Trophoblast cell (in vitro differentiated cells and primary cell): ENCODE results near the gene TARS3.
"Not testable (repeated sequence)": the region's sequence is repeated elsewhere in the genome, so short reads cannot be mapped to it uniquely, and the experiment has no call there.

Source experiments
- DNase-seq, 2 donors: peaks; one replicate each; pipeline ENCODE4 v3.0.0-alpha.2; 2016
- H2AFZ ChIP-seq: 2 replicates; pipeline ENCODE4 v1.6.1; 2013; ENCODE audit warnings: low read length, moderate library complexity, mild to moderate bottlenecking; ENCODE audit not compliant: insufficient read depth, poor library complexity
- H2AK5ac ChIP-seq: 2 replicates; pipeline ENCODE4 v1.6.1; 2013; ENCODE audit warnings: mild to moderate bottlenecking, low read length
- H2BK120ac ChIP-seq: 2 replicates; pipeline ENCODE4 v1.6.1; 2013; ENCODE audit warnings: low read length, mild to moderate bottlenecking, moderate library complexity; ENCODE audit not compliant: insufficient read depth, poor library complexity
- H2BK12ac ChIP-seq: 2 replicates; pipeline ENCODE4 v1.6.1; 2013; ENCODE audit warnings: mild to moderate bottlenecking, low read length, moderate library complexity
- H2BK5ac ChIP-seq: 2 replicates; pipeline ENCODE4 v1.6.1; 2013; ENCODE audit warnings: low read length, low read depth, moderate library complexity, mild to moderate bottlenecking; ENCODE audit not compliant: poor library complexity
- H3K14ac ChIP-seq: 2 replicates; pipeline ENCODE4 v1.6.1; 2013; ENCODE audit warnings: mild to moderate bottlenecking, low read length
- H3K18ac ChIP-seq: 2 replicates; pipeline ENCODE4 v1.6.1; 2013; ENCODE audit warnings: mild to moderate bottlenecking, low read length
- H3K23ac ChIP-seq: 2 replicates; pipeline ENCODE4 v1.6.1; 2013; ENCODE audit warnings: low read length
- H3K27ac ChIP-seq: 2 replicates; pipeline ENCODE4 v1.5.1; 2013; ENCODE audit warnings: low read depth, mild to moderate bottlenecking, inconsistent platforms, low read length, moderate library complexity
- H3K27me3 ChIP-seq: 2 replicates; pipeline ENCODE4 v1.6.1; 2013; ENCODE audit warnings: inconsistent platforms, mild to moderate bottlenecking, low read length, moderate library complexity; ENCODE audit not compliant: insufficient read depth
- H3K36me3 ChIP-seq, 2 experiments: 1 replicate in 1 of 2; 2 replicates in 1 of 2; pipeline ENCODE4 v1.6.1; 2013; ENCODE audit warnings: low read length in 2 of 2, mild to moderate bottlenecking in 2 of 2, moderate library complexity in 1 of 2; ENCODE audit not compliant: insufficient read depth in 2 of 2, control insufficient read depth in 1 of 2
- H3K4ac ChIP-seq: 2 replicates; pipeline ENCODE4 v1.6.1; 2013; ENCODE audit warnings: low read depth, mild to moderate bottlenecking, low read length, moderate library complexity
- H3K4me1 ChIP-seq, 2 experiments: 1 replicate in 1 of 2; 2 replicates in 1 of 2; pipeline ENCODE4 v1.6.1; 2013; ENCODE audit warnings: low read length in 2 of 2, mild to moderate bottlenecking in 2 of 2, moderate library complexity in 1 of 2; ENCODE audit not compliant: insufficient read depth in 2 of 2, control insufficient read depth in 1 of 2
- H3K4me2 ChIP-seq: 2 replicates; pipeline ENCODE4 v1.6.1; 2013; ENCODE audit warnings: inconsistent platforms, mild to moderate bottlenecking, low read length, moderate library complexity
- H3K4me3 ChIP-seq: 2 replicates; pipeline ENCODE4 v1.5.1; 2013; ENCODE audit warnings: mild to moderate bottlenecking, low read depth, low read length, inconsistent platforms
- H3K79me1 ChIP-seq: one replicate; pipeline ENCODE4 v1.6.1; 2013; ENCODE audit warnings: low read length
- H3K79me2 ChIP-seq: 2 replicates; pipeline ENCODE4 v1.6.1; 2013; ENCODE audit warnings: low read length, mild to moderate bottlenecking; ENCODE audit not compliant: control insufficient read depth, insufficient read depth, poor library complexity
- H3K9ac ChIP-seq: 2 replicates; pipeline ENCODE4 v1.6.1; 2013; ENCODE audit warnings: mild to moderate bottlenecking, low read length
- H3K9me3 ChIP-seq: 2 replicates; pipeline ENCODE4 v1.6.1; 2013; ENCODE audit warnings: low read depth, mild to moderate bottlenecking, control low read depth, inconsistent platforms, low read length; ENCODE audit not compliant: insufficient read depth
- H4K12ac ChIP-seq: 2 replicates; pipeline ENCODE4 v1.6.1; 2013; ENCODE audit warnings: low read depth, mild to moderate bottlenecking, low read length, moderate library complexity
- H4K8ac ChIP-seq: 2 replicates; pipeline ENCODE4 v1.6.1; 2013; ENCODE audit warnings: low read depth, mild to moderate bottlenecking, low read length, moderate library complexity
- H4K91ac ChIP-seq: one replicate; pipeline ENCODE4 v1.6.1; 2013; ENCODE audit warnings: low read depth, mild to moderate bottlenecking, low read length, moderate library complexity
- WGBS: extraction: QIAGEN DNeasy Blood & Tissue Kit; methylation state at CpG from one replicate; pipeline ENCODE4 v1.1.7; 2013; ENCODE audit warnings: missing lambda C conversion rate; ENCODE audit not compliant: insufficient read length, insufficient coverage; ENCODE audit errors: extremely low coverage; 5-methylcytosine and 5-hydroxymethylcytosine counted together

Gene TARS3

DNA sequence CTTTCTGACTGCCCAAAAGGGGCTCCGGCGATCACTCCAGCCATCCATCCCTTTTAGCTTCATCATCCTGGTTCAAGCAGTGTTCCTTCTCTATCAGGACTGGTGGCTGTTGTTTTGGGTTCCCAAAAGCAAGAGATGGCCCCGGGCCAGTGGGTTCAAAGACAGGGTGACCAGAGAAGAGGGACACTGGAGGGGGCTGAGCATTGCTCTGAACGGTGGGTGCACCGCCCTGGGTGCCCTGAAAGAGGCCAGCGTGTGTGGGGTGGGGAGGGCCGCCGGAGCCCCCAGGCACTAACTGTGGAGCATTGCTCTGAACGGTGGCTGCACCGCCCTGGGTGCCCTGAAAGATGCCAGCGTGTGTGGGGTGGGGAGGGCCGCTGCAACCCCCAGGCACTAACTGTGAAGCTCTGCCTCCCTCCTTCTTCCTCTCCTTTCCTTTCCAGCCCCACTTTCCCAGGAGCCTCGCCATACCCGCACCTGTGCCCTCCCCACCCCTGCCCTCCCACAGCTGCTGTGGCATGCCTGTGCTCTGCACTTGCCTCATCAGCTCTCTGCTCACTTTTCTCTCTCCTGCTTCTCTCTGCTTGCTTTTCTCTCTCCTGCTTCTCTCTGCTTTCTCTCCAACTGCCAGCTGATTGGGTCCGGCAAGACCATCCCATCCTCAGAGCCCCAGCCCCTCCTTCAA is 41.6 kb upstream of the TARS3 start:
- H2BK12ac ChIP-seq: no peak overlapping the region
- no peaks in the 10 kb centered on the region for H3K79me1 ChIP-seq
- peaks cover 12% of the 10 kb centered on the region for H3K9me3 ChIP-seq
- H2BK120ac ChIP-seq: no peak overlapping the region
- no peaks in the 10 kb centered on the region for H3K79me2 ChIP-seq
- H4K12ac ChIP-seq: no peak overlapping the region
- H3K4me1 ChIP-seq: no peaks in the 10 kb centered on the region
- H2AFZ ChIP-seq: no peak overlapping the region
- no peak overlapping the region for H2BK5ac ChIP-seq
- no peak overlapping the region for H3K4me2 ChIP-seq
- H3K18ac ChIP-seq: no peak overlapping the region
- H3K27me3 ChIP-seq: no peaks in the 10 kb centered on the region
- no CpG with 5 or more reads among the region's 15 CpGs for WGBS
- H3K14ac ChIP-seq: no peak overlapping the region
- no peak overlapping the region for H3K4ac ChIP-seq
- DNase-seq: no peak
- no peak overlapping the region for H3K9ac ChIP-seq
- no peak overlapping the region for H3K23ac ChIP-seq
- no peaks in the 10 kb centered on the region for H3K36me3 ChIP-seq
- no peak overlapping the region for H4K91ac ChIP-seq
- H4K8ac ChIP-seq: no peak overlapping the region
- H3K4me3 ChIP-seq: no peak overlapping the region
- no peak overlapping the region for H2AK5ac ChIP-seq
- no peak overlapping the region for H3K27ac ChIP-seq

DNA sequence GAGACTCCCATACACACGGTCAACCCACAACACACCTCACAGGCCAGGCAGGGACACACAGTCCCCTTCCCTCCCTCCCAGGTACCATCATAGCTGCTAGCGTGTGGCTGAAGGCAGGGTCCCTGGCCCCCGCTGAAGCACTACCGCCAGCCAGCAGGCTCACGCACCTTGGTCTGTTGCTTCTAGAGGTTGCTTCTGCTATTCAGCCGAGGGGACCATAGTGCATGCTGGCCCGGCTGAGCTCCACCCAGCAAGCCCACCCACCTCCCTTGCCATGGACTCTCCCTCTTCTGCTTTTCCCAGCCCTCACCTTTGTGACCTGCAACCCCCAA is 41.0 kb upstream of the TARS3 start:
- not testable (repeated sequence) for H4K8ac ChIP-seq, H3K27ac ChIP-seq, H2BK120ac ChIP-seq, H3K79me1 ChIP-seq, H3K27me3 ChIP-seq, H2BK5ac ChIP-seq, H3K9ac ChIP-seq, H3K23ac ChIP-seq, H3K18ac ChIP-seq, DNase-seq, H4K12ac ChIP-seq, H4K91ac ChIP-seq, H3K14ac ChIP-seq, H3K4me1 ChIP-seq, H3K4me2 ChIP-seq, H3K4ac ChIP-seq, H2AFZ ChIP-seq, H3K36me3 ChIP-seq, H3K4me3 ChIP-seq, H2AK5ac ChIP-seq, H2BK12ac ChIP-seq, H3K79me2 ChIP-seq
- WGBS: no CpG with 5 or more reads among the region's 7 CpGs
- H3K9me3 ChIP-seq: peaks cover 12% of the 10 kb centered on the region

DNA sequence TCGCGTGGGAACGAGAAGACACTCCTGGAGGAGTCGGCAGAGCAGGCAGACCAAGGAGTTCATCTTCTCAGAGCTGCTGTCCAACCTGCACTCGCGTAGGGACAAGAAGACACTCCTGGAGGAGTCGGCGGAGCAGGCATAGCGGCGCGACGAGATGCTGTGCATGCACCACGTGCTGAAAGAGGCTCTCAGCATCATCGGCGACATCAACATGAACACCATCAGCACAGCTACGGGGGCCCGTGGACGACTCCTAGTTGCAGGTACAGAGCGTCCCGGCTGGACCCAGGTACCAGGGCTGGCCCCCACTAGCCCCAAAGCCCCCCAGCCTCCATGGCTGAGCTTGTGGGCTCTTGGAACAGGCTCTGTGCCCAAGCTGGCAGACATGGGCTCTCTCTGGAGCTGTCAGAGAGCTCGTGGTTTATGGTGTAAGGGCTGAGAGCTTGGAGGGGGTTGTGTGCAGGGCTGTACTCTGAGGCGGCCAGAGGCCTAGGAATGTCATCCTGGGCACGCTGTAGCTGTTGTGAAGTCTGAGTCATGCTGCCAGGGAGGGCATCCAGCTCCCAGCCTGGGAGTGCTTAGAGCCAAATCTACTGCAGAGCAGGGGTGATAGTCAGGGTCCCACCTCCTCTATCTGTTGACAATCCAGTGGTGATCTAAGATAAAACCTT is 40.5 kb upstream of the TARS3 start:
- H4K8ac ChIP-seq, H2AFZ ChIP-seq, H4K12ac ChIP-seq, H2AK5ac ChIP-seq, H3K79me2 ChIP-seq, H3K23ac ChIP-seq, H3K14ac ChIP-seq, H3K4me3 ChIP-seq, H3K27ac ChIP-seq, H2BK120ac ChIP-seq, H4K91ac ChIP-seq, H3K18ac ChIP-seq, H3K36me3 ChIP-seq, H3K9ac ChIP-seq, H3K79me1 ChIP-seq, H3K27me3 ChIP-seq, H2BK12ac ChIP-seq, H2BK5ac ChIP-seq, H3K4me1 ChIP-seq, H3K4ac ChIP-seq, DNase-seq, H3K4me2 ChIP-seq: not testable (repeated sequence)
- no CpG with 5 or more reads among the region's 23 CpGs for WGBS
- peaks cover 12% of the 10 kb centered on the region for H3K9me3 ChIP-seq

GRCh38 chr15:101746716-101747082 is 22.4 kb upstream of the TARS3 start:
- H4K91ac ChIP-seq, H3K27ac ChIP-seq, H2BK120ac ChIP-seq, H3K79me1 ChIP-seq, H3K9me3 ChIP-seq, H3K23ac ChIP-seq, H3K9ac ChIP-seq, H3K18ac ChIP-seq, H3K36me3 ChIP-seq, H2AK5ac ChIP-seq, H4K8ac ChIP-seq, H3K27me3 ChIP-seq, H2BK12ac ChIP-seq, H3K4me1 ChIP-seq, H3K4ac ChIP-seq, H4K12ac ChIP-seq, H3K14ac ChIP-seq, H2AFZ ChIP-seq, H3K79me2 ChIP-seq, H3K4me3 ChIP-seq, H2BK5ac ChIP-seq, DNase-seq, H3K4me2 ChIP-seq: not testable (repeated sequence)
- WGBS: no CpG with 5 or more reads among the region's 18 CpGs
